Chondrocyte (in vitro differentiated cells): ENCODE data around the gene HSD3B7. TPM values are rescaled to one million over a fixed set of nuclear protein-coding genes. Genes with fewer than 3 reads are reported as not detected.

Source experiments
- DNase-seq: peaks from one replicate; pipeline ENCODE4 v3.0.0; 2021; ENCODE audit warnings: mixed read lengths, low spot score
- H3K27ac Mint-ChIP-seq: one replicate; pipeline ENCODE4 v1.8.0; 2021; ENCODE audit warnings: mild to moderate bottlenecking, moderate library complexity, mixed read lengths; ENCODE audit not compliant: unreplicated experiment
- H3K27me3 Mint-ChIP-seq: 2 replicates; pipeline ENCODE4 v1.8.0; 2021; ENCODE audit warnings: low read depth, mixed read lengths
- H3K36me3 Mint-ChIP-seq: 2 replicates; pipeline ENCODE4 v1.8.0; 2021; ENCODE audit warnings: low read depth, mixed read lengths
- H3K4me1 Mint-ChIP-seq: 2 replicates; pipeline ENCODE4 v1.8.0; 2021; ENCODE audit warnings: low read depth, mild to moderate bottlenecking, mixed read lengths
- H3K4me3 Mint-ChIP-seq: one replicate; pipeline ENCODE4 v1.8.0; 2021; ENCODE audit warnings: mild to moderate bottlenecking, moderate library complexity, mixed read lengths; ENCODE audit not compliant: unreplicated experiment
- H3K9me3 Mint-ChIP-seq: 2 replicates; pipeline ENCODE4 v1.8.0; 2021; ENCODE audit warnings: low read depth, mixed read lengths
- total RNA-seq: library from RNA; stranded (reverse); gene quantifications from 3 replicates; pipeline ENCODE4 v1.2.1, GENCODE V29; 2021
- TF ChIP-seq, protein P1 (sequence below): fragments of 200-600 bp; sonication (generic); IDR thresholded peaks from 2 replicates; pipeline ENCODE4 v1.5.0; 2021; ENCODE audit warnings: antibody characterized with exemption, mild to moderate bottlenecking, moderate library complexity

HSD3B7 gene
- total RNA-seq, 1 donor from 2014 or later = 12.3 TPM

DNA sequence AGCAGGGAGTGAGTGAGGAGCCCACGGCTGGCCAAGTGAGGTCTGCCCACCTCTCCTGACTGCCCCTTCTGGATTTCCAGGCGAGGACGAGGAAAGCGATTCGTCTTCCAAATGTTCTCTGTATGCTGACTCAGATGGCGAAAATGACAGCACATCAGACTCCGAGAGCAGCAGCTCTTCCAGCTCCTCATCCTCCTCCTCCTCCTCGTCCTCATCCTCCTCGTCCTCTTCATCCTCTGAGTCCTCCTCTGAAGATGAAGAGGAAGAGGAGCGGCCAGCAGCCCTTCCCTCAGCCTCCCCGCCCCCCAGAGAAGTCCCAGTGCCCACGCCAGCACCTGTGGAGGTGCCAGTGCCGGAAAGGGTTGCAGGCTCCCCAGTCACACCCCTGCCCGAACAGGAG is 13.7 kb upstream of the HSD3B7 start:
- H3K9me3 Mint-ChIP-seq = no peaks in the 10 kb centered on the region
- H3K4me1 Mint-ChIP-seq = no peaks in the 10 kb centered on the region
- no peak for DNase-seq
- no peak overlapping the region for H3K27ac Mint-ChIP-seq
- H3K4me3 Mint-ChIP-seq = no peak overlapping the region
- peaks cover 52% of the 10 kb centered on the region for H3K36me3 Mint-ChIP-seq
- TF ChIP-seq, protein P1, sequence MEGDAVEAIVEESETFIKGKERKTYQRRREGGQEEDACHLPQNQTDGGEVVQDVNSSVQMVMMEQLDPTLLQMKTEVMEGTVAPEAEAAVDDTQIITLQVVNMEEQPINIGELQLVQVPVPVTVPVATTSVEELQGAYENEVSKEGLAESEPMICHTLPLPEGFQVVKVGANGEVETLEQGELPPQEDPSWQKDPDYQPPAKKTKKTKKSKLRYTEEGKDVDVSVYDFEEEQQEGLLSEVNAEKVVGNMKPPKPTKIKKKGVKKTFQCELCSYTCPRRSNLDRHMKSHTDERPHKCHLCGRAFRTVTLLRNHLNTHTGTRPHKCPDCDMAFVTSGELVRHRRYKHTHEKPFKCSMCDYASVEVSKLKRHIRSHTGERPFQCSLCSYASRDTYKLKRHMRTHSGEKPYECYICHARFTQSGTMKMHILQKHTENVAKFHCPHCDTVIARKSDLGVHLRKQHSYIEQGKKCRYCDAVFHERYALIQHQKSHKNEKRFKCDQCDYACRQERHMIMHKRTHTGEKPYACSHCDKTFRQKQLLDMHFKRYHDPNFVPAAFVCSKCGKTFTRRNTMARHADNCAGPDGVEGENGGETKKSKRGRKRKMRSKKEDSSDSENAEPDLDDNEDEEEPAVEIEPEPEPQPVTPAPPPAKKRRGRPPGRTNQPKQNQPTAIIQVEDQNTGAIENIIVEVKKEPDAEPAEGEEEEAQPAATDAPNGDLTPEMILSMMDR = no peak
- H3K27me3 Mint-ChIP-seq = no peaks in the 10 kb centered on the region

DNA sequence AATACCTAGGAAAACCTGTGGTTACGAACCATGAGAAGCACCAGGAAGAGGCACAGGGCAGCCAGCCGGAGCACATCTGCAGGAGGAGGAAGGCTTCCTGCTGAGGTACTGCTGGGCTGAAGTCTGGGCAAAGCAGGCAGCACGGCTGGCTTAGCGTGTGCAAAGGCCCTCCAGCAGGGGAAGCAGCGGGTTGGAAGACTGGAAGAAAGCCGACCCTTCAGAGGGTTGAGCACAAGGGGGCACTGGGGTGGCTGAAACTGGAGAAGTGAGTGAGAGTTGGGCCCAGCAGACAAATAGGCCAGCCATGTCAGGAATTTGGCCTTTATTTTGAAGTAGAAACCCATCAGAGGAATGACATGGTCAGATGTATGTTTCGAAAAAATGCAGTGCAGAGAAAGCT is 12.1 kb upstream of the HSD3B7 start:
- Mint-ChIP-seq H3K36me3 (peaks cover 43% of the 10 kb centered on the region), H3K9me3 (no peaks in the 10 kb centered on the region), H3K27ac (no peak overlapping the region), H3K27me3 (no peaks in the 10 kb centered on the region), H3K4me1 (no peaks in the 10 kb centered on the region), H3K4me3 (no peak overlapping the region)
- TF ChIP-seq, protein P1 = peak; percentile 43
- no peak for DNase-seq

DNA sequence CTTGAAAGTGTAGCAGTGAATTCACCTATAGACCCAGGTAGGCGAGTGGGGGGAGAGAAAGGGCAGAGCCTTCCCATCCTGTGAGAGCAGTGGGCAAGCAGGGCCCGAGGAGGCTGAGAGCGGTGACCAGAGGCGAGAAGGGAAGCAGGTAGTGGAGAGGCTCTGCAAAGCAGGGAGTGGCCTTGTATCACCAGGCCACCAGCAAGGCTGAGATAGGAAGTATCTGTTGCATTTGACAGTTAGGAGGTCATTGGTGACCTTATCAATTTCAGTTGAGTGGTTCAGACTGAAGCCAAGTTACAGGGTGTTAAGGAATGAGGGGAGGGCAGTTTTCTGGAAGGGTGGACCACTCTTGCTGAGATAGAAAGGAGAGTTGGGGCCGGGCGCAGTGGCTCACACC is 10.7 kb upstream of the HSD3B7 start:
- Mint-ChIP-seq H3K4me3 (no peak overlapping the region), H3K27me3 (no peaks in the 10 kb centered on the region), H3K36me3 (peaks cover 43% of the 10 kb centered on the region), H3K9me3 (no peaks in the 10 kb centered on the region), H3K4me1 (no peaks in the 10 kb centered on the region), H3K27ac (no peak overlapping the region)
- TF ChIP-seq, protein P1 = no peak
- no peak for DNase-seq

DNA sequence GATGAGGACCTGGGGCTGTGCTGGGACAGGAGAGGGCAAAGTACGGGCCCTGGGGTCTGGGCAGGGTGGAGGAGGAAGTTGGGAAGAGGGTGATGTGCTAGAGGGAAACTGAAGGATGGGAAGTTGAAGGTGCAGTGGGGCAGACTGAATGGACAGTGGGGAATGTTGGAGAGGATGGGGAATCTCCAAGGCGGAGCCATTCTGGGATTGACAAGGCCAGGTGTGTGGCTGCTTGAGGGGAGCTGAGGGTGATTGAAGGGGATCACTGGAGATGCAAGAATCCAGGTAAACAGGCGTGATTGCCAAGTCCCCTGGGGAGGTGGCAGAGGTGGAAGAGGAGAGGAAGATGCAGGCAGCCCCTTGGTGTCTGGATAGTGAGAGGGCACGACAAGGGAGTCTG is 8.5 kb upstream of the HSD3B7 start:
- Mint-ChIP-seq H3K27me3 (no peaks in the 10 kb centered on the region), H3K9me3 (no peaks in the 10 kb centered on the region), H3K36me3 (peaks cover 40% of the 10 kb centered on the region), H3K27ac (no peak overlapping the region), H3K4me1 (no peaks in the 10 kb centered on the region), H3K4me3 (no peak overlapping the region)
- TF ChIP-seq, protein P1 = no peak
- no peak for DNase-seq

DNA sequence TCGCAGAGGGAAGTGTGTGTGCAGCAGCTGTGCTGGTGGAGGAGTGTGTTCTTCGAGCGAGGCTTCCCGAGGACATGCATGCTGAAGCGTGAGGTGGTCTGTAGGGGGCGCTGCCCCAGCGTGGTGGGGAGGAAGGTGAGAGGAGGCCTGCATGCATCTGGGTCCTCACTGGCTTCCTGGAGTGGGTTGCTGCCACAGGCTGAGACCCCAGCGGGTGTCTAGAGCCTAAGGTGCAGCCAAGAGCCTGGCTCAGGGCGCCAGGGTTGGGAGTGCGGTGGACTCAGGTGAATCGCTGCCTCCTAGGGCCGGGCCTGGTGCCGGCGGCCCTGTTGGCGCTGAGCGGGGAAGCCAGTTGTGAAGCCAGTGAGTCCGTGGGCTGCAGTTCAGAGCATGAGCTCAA is 7.5 kb upstream of the HSD3B7 start:
- no peaks in the 10 kb centered on the region for H3K9me3 Mint-ChIP-seq
- H3K4me3 Mint-ChIP-seq = no peak overlapping the region
- no peaks in the 10 kb centered on the region for H3K27me3 Mint-ChIP-seq
- no peaks in the 10 kb centered on the region for H3K4me1 Mint-ChIP-seq
- H3K27ac Mint-ChIP-seq = no peak overlapping the region
- TF ChIP-seq, protein P1 = peak; percentile 67
- DNase-seq = no peak
- peaks cover 35% of the 10 kb centered on the region for H3K36me3 Mint-ChIP-seq
